GM12878 (cell line): ENCODE results near the gene C11orf52. TPM values are rescaled to one million over a fixed set of nuclear protein-coding genes. Genes with fewer than 3 reads are reported as not detected.

Experiments
- ATAC-seq: fragments of 200-7000 bp; cut with Tn5 transposase; 3 replicates; pipeline ENCODE4 v1.9.1; 2020; ENCODE audit warnings: mild to moderate bottlenecking, moderate library complexity
- BruUV-seq: library from RNA; stranded (reverse); fragments of 400-500 nt; replicated peaks from 2 replicates; lab custom pipeline; 2021; lab: Mats Ljungman, UMichigan
- CTCF ChIA-PET: fragments of 300-600 bp; sonication (Branson Sonifier 250); formaldehyde crosslinking; extraction: SDS; loops from one replicate; lab custom pipeline; 2021; ENCODE audit warnings: inconsistent platforms; lab: Yijun Ruan, JAX
- POLR2A ChIA-PET: fragments of 350-600 bp; formaldehyde crosslinking; extraction: SDS; loops from one replicate; lab custom pipeline; 2021; ENCODE audit warnings: inconsistent platforms; lab: Charles Lee
- RAD21 ChIA-PET: fragments of 300-600 bp; sonication (Branson Sonifier 250); formaldehyde crosslinking; loops from one replicate; lab custom pipeline; 2023; ENCODE audit warnings: antibody characterized with exemption; ENCODE audit not compliant: unreplicated experiment; lab: Charles Lee
- SMC1A ChIA-PET: fragments of 300-600 bp; sonication (Branson Sonifier 250); formaldehyde crosslinking; loops from one replicate; lab custom pipeline; 2023; ENCODE audit not compliant: unreplicated experiment, uncharacterized antibody; lab: Charles Lee
- DNase-seq: peaks from one replicate; pipeline ENCODE4 v3.0.0-alpha.2; 2011; ENCODE audit warnings: low read depth, low spot score
- FAIRE-seq: peaks from 3 replicates; lab custom pipeline; 2011; peaks lifted over from hg19 to GRCh38; lab: Jason Lieb, UNC
- H2AFZ ChIP-seq: 2 replicates; pipeline ENCODE4 v1.6.0; 2011; ENCODE audit warnings: low read depth, low read length, control low read depth; ENCODE audit not compliant: control insufficient read depth
- H3K27ac ChIP-seq: 2 replicates; pipeline ENCODE4 v1.5.1; 2011; ENCODE audit warnings: control low read depth; ENCODE audit not compliant: control insufficient read depth, insufficient read depth
- H3K27me3 ChIP-seq, 2 experiments: replicated peaks in 1 of 2; 2 replicates each; pipeline versions ENCODE4 v1.6.0 to v1.6.1; 2011; ENCODE audit warnings: low read length in 1 of 2; ENCODE audit not compliant: control insufficient read depth in 2 of 2, insufficient read depth in 2 of 2
- H3K36me3 ChIP-seq, 2 experiments: 2 replicates each; pipeline ENCODE4 v1.5.1; 2011; ENCODE audit warnings: low read length in 1 of 2; ENCODE audit not compliant: control insufficient read depth in 2 of 2, insufficient read depth in 2 of 2
- H3K4me1 ChIP-seq: 2 replicates; pipeline ENCODE4 v1.6.1; 2011; ENCODE audit warnings: mild to moderate bottlenecking, low read length, moderate library complexity, mixed read lengths; ENCODE audit not compliant: control insufficient read depth, insufficient read depth
- H3K4me2 ChIP-seq: 2 replicates; pipeline ENCODE4 v1.6.0; 2011; ENCODE audit warnings: control low read depth; ENCODE audit not compliant: control insufficient read depth, insufficient read depth
- H3K4me3 ChIP-seq: fragments of 200-600 bp; sonication (generic); 2 replicates; pipeline ENCODE4 v1.5.1; 2016
- H3K79me2 ChIP-seq: 2 replicates; pipeline ENCODE4 v1.6.0; 2011; ENCODE audit warnings: low read length; ENCODE audit not compliant: control insufficient read depth, insufficient read depth
- H3K9ac ChIP-seq: 2 replicates; pipeline ENCODE4 v1.8.0; 2011; ENCODE audit warnings: low read length, control low read depth, mixed read lengths; ENCODE audit not compliant: control insufficient read depth, insufficient read depth
- H3K9me3 ChIP-seq: replicated peaks from 3 replicates; pipeline ENCODE4 v1.5.1; 2011; ENCODE audit warnings: mild to moderate bottlenecking, low read length; ENCODE audit not compliant: control insufficient read depth, insufficient read depth
- H4K20me1 ChIP-seq: 2 replicates; pipeline ENCODE4 v1.6.0; 2011; ENCODE audit not compliant: control insufficient read depth, insufficient read depth
- ASH2L ChIP-seq: fragments of 300-600, 200-600 bp; sonication (generic); IDR thresholded peaks from 2 replicates; pipeline ENCODE4 v1.6.1; 2017; ENCODE audit warnings: low read depth, mild to moderate bottlenecking, borderline replicate concordance
- BCLAF1 ChIP-seq: fragments of 450-650 bp; IDR thresholded peaks from 2 replicates; pipeline ENCODE4 v1.6.1; 2017; ENCODE audit warnings: antibody characterized with exemption, mild to moderate bottlenecking, moderate library complexity
- CBX3 ChIP-seq: fragments of 200-600 bp; sonication (generic); IDR thresholded peaks from 2 replicates; pipeline ENCODE4 v1.6.1; 2016; ENCODE audit warnings: low read depth, borderline replicate concordance
- HCFC1 ChIP-seq: fragments of 150-350 bp; IDR thresholded peaks from 2 replicates; pipeline ENCODE4 v1.6.1; 2014; ENCODE audit warnings: low read length
- MTA2 ChIP-seq: fragments of 450-650 bp; IDR thresholded peaks from 2 replicates; pipeline ENCODE4 v1.6.1; 2016; ENCODE audit warnings: low read depth, mild to moderate bottlenecking, moderate library complexity
- NR2F1 ChIP-seq: fragments of 450-650 bp; conservative IDR thresholded peaks from 2 replicates; pipeline ENCODE4 v1.6.1; 2017; ENCODE audit warnings: mild to moderate bottlenecking
- PML ChIP-seq: IDR thresholded peaks from 2 replicates; pipeline ENCODE4 v1.6.1; 2012; ENCODE audit warnings: low read length, inconsistent platforms
- POLR2AphosphoS2 ChIP-seq: IDR thresholded peaks from 2 replicates; pipeline ENCODE4 v1.6.1; 2011; ENCODE audit warnings: low read depth, mild to moderate bottlenecking, low read length, improper control_type of control experiment, moderate library complexity
- RFX5 ChIP-seq: IDR thresholded peaks from 2 replicates; pipeline ENCODE4 v1.6.1; 2011; ENCODE audit warnings: low read depth, low read length, improper control_type of control experiment
- STAT1 ChIP-seq: fragments of 450-650 bp; conservative IDR thresholded peaks from 2 replicates; pipeline ENCODE4 v1.6.1; 2014; ENCODE audit warnings: antibody characterized with exemption, mild to moderate bottlenecking
- USF1 ChIP-seq: IDR thresholded peaks from 2 replicates; pipeline ENCODE4 v1.6.1; 2011; ENCODE audit warnings: borderline replicate concordance, low read depth, mild to moderate bottlenecking, moderate library complexity, mixed read lengths, low read length; ENCODE audit not compliant: insufficient read depth; ENCODE audit errors: extremely low read length
- YY1 ChIP-seq: IDR thresholded peaks from 2 replicates; pipeline ENCODE4 v1.6.1; 2011; ENCODE audit warnings: low read depth, mild to moderate bottlenecking, low read length
- ZBTB40 ChIP-seq: fragments of 450-650 bp; IDR thresholded peaks from 2 replicates; pipeline ENCODE4 v1.6.1; 2016; ENCODE audit warnings: mild to moderate bottlenecking, moderate library complexity, borderline replicate concordance
- WGBS: methylation state at CpG from one replicate; pipeline ENCODE4 v1.1.6; 2016; ENCODE audit warnings: low lambda C conversion rate; ENCODE audit not compliant: insufficient replicate concordance, insufficient coverage; ENCODE audit errors: missing lambda C conversion rate; 5-methylcytosine and 5-hydroxymethylcytosine counted together
- in situ Hi-C: fragments of 300-500 bp; cut with MboI; formaldehyde crosslinking; loops from 9 replicates; pipeline ENCODE4 v1.14.3; 2018; ENCODE audit warnings: mixed read lengths
- intact Hi-C: fragments of 100-400 bp; cut with micrococcal nuclease; formaldehyde crosslinking; loops from one replicate; pipeline ENCODE4 v1.14.2; 2022; ENCODE audit not compliant: unreplicated experiment
- polyA plus RNA-seq, 11 experiments: library from polyadenylated mRNA; depleted of rRNA in 4 of 11; unstranded in 6 of 11; stranded (reverse) in 5 of 11; fragments of >200 nt; fragmentation: Nextera tagmentation in 4 of 11; fragmentation: Illumina TruSeq in 1 of 11; extraction: Ambion mirVana in 4 of 11; extraction: Trizol in 1 of 11; gene quantifications; 1 replicate in 1 of 11; 2 replicates in 10 of 11; pipeline versions ENCODE4 v1.2.1 to v1.2.3, GENCODE V29; 2011 to 2016; ENCODE audit warnings: inconsistent platforms in 2 of 11, missing spikeins in 2 of 11, low read depth in 1 of 11
- total RNA-seq, 4 experiments: library from RNA; depleted of rRNA in 3 of 4; stranded (reverse); fragments of >200 nt in 3 of 4; fragmentation: Illumina TruSeq in 1 of 4; extraction: Trizol in 1 of 4; gene quantifications; 2 replicates each; pipeline versions ENCODE4 v1.2.1 to v1.2.3, GENCODE V29; 2013 to 2021

Gene C11orf52
- total and polyA plus RNA-seq, 10 of the 15 experiments (the other 5 are each of a cell fraction or from before 2014, with no cell fraction given) = not detected

GRCh38 chr11:111906680-111907079 lies 12.0 kb upstream of the C11orf52 start:
- no peak for ATAC-seq
- H3K4me3 ChIP-seq = no peak overlapping the region
- TF ChIP-seq MTA2 (no peak), ASH2L (no peak), RFX5 (no peak), PML (no peak), HCFC1 (no peak), ZBTB40 (no peak), BCLAF1 (no peak), USF1 (no peak), YY1 (no peak), STAT1 (no peak), NR2F1 (no peak), CBX3 (no peak), POLR2AphosphoS2 (no peak)
- TF ChIP-seq, all 136 proteins: peak for 0
- no peaks in the 10 kb centered on the region for H3K79me2 ChIP-seq
- no peak overlapping the region for H3K4me2 ChIP-seq
- H3K36me3 ChIP-seq = no peaks in the 10 kb centered on the region
- no peaks in the 10 kb centered on the region for H3K4me1 ChIP-seq
- WGBS = 82% methylated on average over 1 of the region's 1 CpG
- FAIRE-seq (no peak), DNase-seq (no peak)
- intact Hi-C loops (no loop called here), in situ Hi-C loops (no loop called here)
- no peaks in the 10 kb centered on the region for H3K9me3 ChIP-seq
- H3K9ac ChIP-seq = no peak overlapping the region
- H2AFZ ChIP-seq = no peak overlapping the region
- no peaks in the 10 kb centered on the region for H3K27me3 ChIP-seq
- SMC1A ChIA-PET = interaction anchor here (0.7 kb wide), 1 partner anchor 98 kb away, joined by 3 read pairs; no protein-coding TSS in a partner anchor
- BruUV-seq = no TSS peak
- CTCF ChIA-PET = no interaction called here
- POLR2A ChIA-PET = no interaction called here
- no peaks in the 10 kb centered on the region for H4K20me1 ChIP-seq
- H3K27ac ChIP-seq = no peak overlapping the region
- RAD21 ChIA-PET = no interaction called here
